Measurements from ENCODE around the gene RFX1.
A peak's percentile ranks its signal among the peaks of the same experiment; 100 is the strongest.
"Not testable (repeated sequence)": the region's sequence is repeated elsewhere in the genome, so short reads cannot be mapped to it uniquely, and the experiment has no call there.

The RFX1 gene

GRCh38 chr19:14028901-14029300 is 22.8 kb upstream of the RFX1 start:
- no peak for TF ChIP-seq POLR2A (IDR thresholded peaks at IDR 0.05; ENCODE audit: low read depth, low read length)
- no peak for FAIRE-seq
- no peak for DNase-seq (ENCODE audit: insufficient read length, low spot score)

GRCh38 chr19:14027856-14028450 is 21.8 kb upstream of the RFX1 start, which contains the start of gene RLN3:
Gene RLN3, plus strand, starts transcription at chr19:14028148. Its CDS starts 57 bp downstream, at chr19:14028205.
- FAIRE-seq, result no peak

GRCh38 chr19:14026652-14027192 is 20.6 kb upstream of the RFX1 start:
- FAIRE-seq; DNase-seq (ENCODE audit: insufficient read length, low spot score): not testable (repeated sequence)

More at GRCh38 chr19:14027856-14028450, 21.8 kb upstream of the RFX1 start, which contains the start of gene RLN3:
- no peak for DNase-seq (ENCODE audit: insufficient read length, low spot score)
- TF ChIP-seq POLR2AphosphoS5 (IDR thresholded peaks at IDR 0.05; ENCODE audit: low read depth, low read length) (no peak), TAF1 (IDR thresholded peaks at IDR 0.05; ENCODE audit: low read depth, low read length) (no peak), SPI1 (IDR thresholded peaks at IDR 0.05; ENCODE audit: low read depth, low read length) (no peak)

GRCh38 chr19:14023404-14024235 is 17.5 kb upstream of the RFX1 start:
- FAIRE-seq (peak; percentile 40), DNase-seq (ENCODE audit: insufficient read length, low spot score) (no peak)
- TF ChIP-seq POLR2A (IDR thresholded peaks at IDR 0.05; ENCODE audit: low read depth, low read length), result no peak
- TF ChIP-seq PAX5 (IDR thresholded peaks at IDR 0.05; ENCODE audit: insufficient read depth, low read length, severe bottlenecking), result no peak
- TF ChIP-seq TAF1 (IDR thresholded peaks at IDR 0.05; ENCODE audit: low read depth, low read length), result no peak
- no peak for TF ChIP-seq POLR2AphosphoS5 (IDR thresholded peaks at IDR 0.05; ENCODE audit: low read depth, low read length)

GRCh38 chr19:14022469-14022868 is 16.3 kb upstream of the RFX1 start:
- no peak for TF ChIP-seq PAX5 (IDR thresholded peaks at IDR 0.05; ENCODE audit: insufficient read depth, low read length, severe bottlenecking)
- TF ChIP-seq POLR2A (IDR thresholded peaks at IDR 0.05; ENCODE audit: low read depth, low read length), result no peak
- no peak for TF ChIP-seq POLR2AphosphoS5 (IDR thresholded peaks at IDR 0.05; ENCODE audit: low read depth, low read length)
- no peak for TF ChIP-seq TAF1 (IDR thresholded peaks at IDR 0.05; ENCODE audit: low read depth, low read length)
- TF ChIP-seq SPI1 (IDR thresholded peaks at IDR 0.05; ENCODE audit: low read depth, low read length), result no peak
- TF ChIP-seq POU2F2 (IDR thresholded peaks at IDR 0.05; ENCODE audit: low read depth, low read length), result no peak
- DNase-seq (ENCODE audit: insufficient read length, low spot score) (no peak), FAIRE-seq (no peak)

- FAIRE-seq (peak; percentile 31), DNase-seq (ENCODE audit: insufficient read length, low spot score) (no peak)
- TF ChIP-seq POLR2A (IDR thresholded peaks at IDR 0.05; ENCODE audit: low read depth, low read length), result no peak
- TF ChIP-seq POLR2AphosphoS5 (IDR thresholded peaks at IDR 0.05; ENCODE audit: low read depth, low read length), result no peak
- TF ChIP-seq TAF1 (IDR thresholded peaks at IDR 0.05; ENCODE audit: low read depth, low read length), result no peak
- no peak for TF ChIP-seq SPI1 (IDR thresholded peaks at IDR 0.05; ENCODE audit: low read depth, low read length)
- no peak for TF ChIP-seq POU2F2 (IDR thresholded peaks at IDR 0.05; ENCODE audit: low read depth, low read length)
- TF ChIP-seq PAX5 (IDR thresholded peaks at IDR 0.05; ENCODE audit: insufficient read depth, low read length, severe bottlenecking), result no peak
These were observed 15.4 kb upstream of the RFX1 start for GRCh38 chr19:14021474-14021873.

GRCh38 chr19:14019739-14020138 is 13.6 kb upstream of the RFX1 start:
- FAIRE-seq; DNase-seq (ENCODE audit: insufficient read length, low spot score): not testable (repeated sequence)

- FAIRE-seq, result no peak
- no peak for DNase-seq (ENCODE audit: insufficient read length, low spot score)
- TF ChIP-seq SPI1 (IDR thresholded peaks at IDR 0.05; ENCODE audit: low read depth, low read length), result peak; percentile 94
- TF ChIP-seq POLR2A (IDR thresholded peaks at IDR 0.05; ENCODE audit: low read depth, low read length), result no peak
These were observed 13.0 kb upstream of the RFX1 start for GRCh38 chr19:14019100-14019499.

- FAIRE-seq, result peak; percentile 84
- TF ChIP-seq POU2F2 (IDR thresholded peaks at IDR 0.05; ENCODE audit: low read depth, low read length) (peak; percentile 96), POLR2A (IDR thresholded peaks at IDR 0.05; ENCODE audit: low read depth, low read length) (0 out of 2 replicates have a peak, but pooled peaks have one; percentile 37), PAX5 (IDR thresholded peaks at IDR 0.05; ENCODE audit: insufficient read depth, low read length, severe bottlenecking) (no peak), POLR2AphosphoS5 (IDR thresholded peaks at IDR 0.05; ENCODE audit: low read depth, low read length) (no peak), TAF1 (IDR thresholded peaks at IDR 0.05; ENCODE audit: low read depth, low read length) (peak; percentile 18; the same call in 1 of the 2 replicates)
- DNase-seq (ENCODE audit: insufficient read length, low spot score), result no peak
These were observed 9.5 kb upstream of the RFX1 start for GRCh38 chr19:14015524-14016035.

- DNase-seq (ENCODE audit: insufficient read length, low spot score) (no peak), FAIRE-seq (no peak)
- TF ChIP-seq POLR2A (IDR thresholded peaks at IDR 0.05; ENCODE audit: low read depth, low read length) (no peak), SPI1 (IDR thresholded peaks at IDR 0.05; ENCODE audit: low read depth, low read length) (no peak), TAF1 (IDR thresholded peaks at IDR 0.05; ENCODE audit: low read depth, low read length) (no peak), POU2F2 (IDR thresholded peaks at IDR 0.05; ENCODE audit: low read depth, low read length) (no peak), POLR2AphosphoS5 (IDR thresholded peaks at IDR 0.05; ENCODE audit: low read depth, low read length) (no peak), PAX5 (IDR thresholded peaks at IDR 0.05; ENCODE audit: insufficient read depth, low read length, severe bottlenecking) (no peak)
These were observed 6.3 kb upstream of the RFX1 start for GRCh38 chr19:14012378-14012915.
